Activated T-cell treated with anti-CD3 and anti-CD28 coated beads for 4 hours (primary cell): Measurements from ENCODE around the gene SOCS3.

ENCODE experiments used
- DNase-seq: peaks from one replicate; pipeline ENCODE4 v3.0.0-alpha.2; 2020

The SOCS3 gene

GRCh38 chr17:78366109-78366848, 6.4 kb upstream of the SOCS3 start:
- DNase-seq: no peak

- DNase-seq: no peak
Observed at GRCh38 chr17:78365561-78366108, 5.8 kb upstream of the SOCS3 start.

GRCh38 chr17:78364436-78365281, 4.8 kb upstream of the SOCS3 start:
- no peak for DNase-seq

- DNase-seq: no peak
Observed at GRCh38 chr17:78362671-78363070, 2.8 kb upstream of the SOCS3 start.

GRCh38 chr17:78362232-78362631, 2.4 kb upstream of the SOCS3 start:
- DNase-seq: no peak

- DNase-seq: no peak
Observed at GRCh38 chr17:78361225-78361701, 1.4 kb upstream of the SOCS3 start.

- DNase-seq: peak; percentile 89
Observed at GRCh38 chr17:78360371-78361224, 721 bp upstream of the SOCS3 start.

- DNase-seq: no peak
Observed at GRCh38 chr17:78359321-78359996, 418 bp downstream of the SOCS3 start.

GRCh38 chr17:78358538-78359320, 1.1 kb downstream of the SOCS3 start:
- DNase-seq: no peak

GRCh38 chr17:78357672-78358537, 2.0 kb downstream of the SOCS3 start:
- no peak for DNase-seq

GRCh38 chr17:78357177-78357586, 2.7 kb downstream of the SOCS3 start:
- DNase-seq: no peak

GRCh38 chr17:78356101-78356713, 3.7 kb downstream of the SOCS3 start:
- DNase-seq: peak; percentile 84

- DNase-seq: no peak
Observed at GRCh38 chr17:78355701-78356100, 4.2 kb downstream of the SOCS3 start.

- DNase-seq: no peak
Observed at GRCh38 chr17:78355045-78355641, 4.7 kb downstream of the SOCS3 start.

- DNase-seq: no peak
Observed at GRCh38 chr17:78353834-78354233, 6.0 kb downstream of the SOCS3 start.

GRCh38 chr17:78351449-78352006, 8.3 kb downstream of the SOCS3 start:
- DNase-seq: no peak

GRCh38 chr17:78349891-78350642, 9.8 kb downstream of the SOCS3 start:
- DNase-seq: no peak

GRCh38 chr17:78348055-78348770, 11.7 kb downstream of the SOCS3 start:
- DNase-seq: no peak
